Adrenal gland (tissue), 5 donors: ENCODE results near the gene PKP1.

Experiments used
- CTCF ChIP-seq, 6 experiments: fragments of 450-650 bp in 4 of 6; fragments of 200-600 bp in 2 of 6; sonication (generic) in 1 of 6; IDR thresholded peaks; 1 replicate in 5 of 6; 2 replicates in 1 of 6; pipeline versions ENCODE4 v1.5.1 to v1.8.0; 2016 to 2021; ENCODE audit warnings: antibody characterized with exemption in 6 of 6, mild to moderate bottlenecking in 2 of 6, moderate library complexity in 1 of 6
- POLR2A ChIP-seq, 2 donors: fragments of 450-650 bp; IDR thresholded peaks; one replicate each; pipeline ENCODE4 v1.6.1; 2017; ENCODE audit warnings: antibody characterized with exemption in 2 of 2, mild to moderate bottlenecking in 2 of 2, moderate library complexity in 1 of 2
- donor health status: DM: no; HTN: no; CAD: no.

- TF ChIP-seq CTCF (IDR thresholded peaks at IDR 0.05) (no peak), POLR2A (IDR thresholded peaks at IDR 0.05) (no peak)
These were observed 74.5 kb downstream of the PKP1 start for GRCh38 chr1:201357636-201358348.
